HG03439 (cell line): ENCODE results near the gene DCBLD2.

Experiments
- ATAC-seq: cut with Tn5 transposase; IDR thresholded peaks from one replicate; pipeline ENCODE4 v1.9.1; 2021; ENCODE audit warnings: mild to moderate bottlenecking, moderate library complexity; ENCODE audit not compliant: unreplicated experiment

Gene DCBLD2

GRCh38 chr3:98770261-98771039 lies 131.0 kb downstream of the DCBLD2 start:
- ATAC-seq, result peak; percentile 83

- no peak for ATAC-seq
Observed at GRCh38 chr3:98769448-98769847, 132.0 kb downstream of the DCBLD2 start.

GRCh38 chr3:98768961-98769360 lies 132.5 kb downstream of the DCBLD2 start:
- ATAC-seq, result no peak

- ATAC-seq, result no peak
Observed at GRCh38 chr3:98766924-98767323, 134.6 kb downstream of the DCBLD2 start.

- ATAC-seq, result no peak
Observed at GRCh38 chr3:98765721-98766120, 135.8 kb downstream of the DCBLD2 start.

GRCh38 chr3:98764472-98764884 lies 137.0 kb downstream of the DCBLD2 start:
- no peak for ATAC-seq

GRCh38 chr3:98763819-98764418 lies 137.6 kb downstream of the DCBLD2 start:
- no peak for ATAC-seq

- ATAC-seq, result no peak
Observed at GRCh38 chr3:98763076-98763475, 138.4 kb downstream of the DCBLD2 start, which contains the start of gene ST3GAL6. Gene ST3GAL6, plus strand, starts transcription at chr3:98763340. Its CDS starts 5,101 bp downstream, at chr3:98768441.

GRCh38 chr3:98761643-98762229 lies 139.8 kb downstream of the DCBLD2 start:
- no peak for ATAC-seq

- ATAC-seq, result no peak
Observed at GRCh38 chr3:98759629-98760028, 141.9 kb downstream of the DCBLD2 start.

GRCh38 chr3:98755601-98756000 lies 145.9 kb downstream of the DCBLD2 start:
- no peak for ATAC-seq

- no peak for ATAC-seq
Observed at GRCh38 chr3:98754483-98754882, 147.0 kb downstream of the DCBLD2 start.

- no peak for ATAC-seq
Observed at GRCh38 chr3:98750276-98750919, 151.1 kb downstream of the DCBLD2 start.

GRCh38 chr3:98746882-98747281 lies 154.6 kb downstream of the DCBLD2 start:
- no peak for ATAC-seq

- ATAC-seq, result no peak
Observed at GRCh38 chr3:98746122-98746521, 155.4 kb downstream of the DCBLD2 start.
